Measurements from ENCODE around the gene TTC21B. TPM values are rescaled to one million over a fixed set of nuclear protein-coding genes. Genes with fewer than 3 reads are reported as not detected.

TTC21B gene
- total RNA-seq, 1 experiment from 2014 or later, result 83.0 TPM

DNA sequence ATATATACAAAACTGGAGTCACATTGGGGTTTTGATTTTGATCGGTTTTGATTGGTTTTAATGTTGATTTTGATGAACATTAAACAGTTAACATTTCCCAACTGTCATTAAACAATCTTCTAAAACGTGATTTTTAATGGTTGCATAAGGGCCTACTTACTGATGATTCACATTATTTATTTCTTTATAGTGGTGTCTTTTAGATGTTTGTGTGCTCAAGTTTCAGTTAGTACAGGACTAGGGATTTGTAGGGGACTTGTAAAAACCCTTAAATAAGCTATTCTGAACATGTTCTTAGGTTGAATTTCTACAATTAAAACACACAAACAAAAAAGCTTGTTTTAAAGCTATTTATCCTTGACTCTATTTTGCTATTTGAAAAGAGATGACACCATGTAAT lies 61.6 kb downstream of the TTC21B start:
- Histone ChIP-seq H3K36me3 (ENCODE audit: insufficient read depth, low read length, poor library complexity, severe bottlenecking) (peaks cover 59% of the 10 kb centered on the region), H3K4me3 (ENCODE audit: low read depth, low read length, poor library complexity, severe bottlenecking) (no peak overlapping the region), H3K9me3 (ENCODE audit: low read depth, low read length, poor library complexity, severe bottlenecking) (no peaks in the 10 kb centered on the region), H3K27ac (ENCODE audit: low read depth, low read length, poor library complexity, severe bottlenecking) (no peak overlapping the region), H3K4me1 (ENCODE audit: insufficient read depth, low read length, poor library complexity, severe bottlenecking) (peaks cover 20% of the 10 kb centered on the region), H3K27me3 (replicated peaks; ENCODE audit: insufficient read depth, low read depth, low read length, poor library complexity) (no peaks in the 10 kb centered on the region)
- ChIA-PET CTCF (no interaction called here), POLR2A (ENCODE audit: low non-redundant PET) (no interaction called here)
- TF ChIP-seq CTCF (conservative IDR thresholded peaks at IDR 0.05; ENCODE audit: low read depth, low read length), result no peak
- TF ChIP-seq EZH2 (IDR thresholded peaks at IDR 0.05; ENCODE audit: borderline replicate concordance, low read depth, low read length, poor library complexity, severe bottlenecking), result no peak
- no TSS peak for BruUV-seq (replicated peaks)
- intact Hi-C loops (cut with micrococcal nuclease; ENCODE audit: unreplicated experiment), result loop anchor here (5.0 kb wide), 1 partner anchor 40 kb away; no protein-coding TSS in a partner anchor
- DNase-seq (ENCODE audit: low spot score), result no peak

DNA sequence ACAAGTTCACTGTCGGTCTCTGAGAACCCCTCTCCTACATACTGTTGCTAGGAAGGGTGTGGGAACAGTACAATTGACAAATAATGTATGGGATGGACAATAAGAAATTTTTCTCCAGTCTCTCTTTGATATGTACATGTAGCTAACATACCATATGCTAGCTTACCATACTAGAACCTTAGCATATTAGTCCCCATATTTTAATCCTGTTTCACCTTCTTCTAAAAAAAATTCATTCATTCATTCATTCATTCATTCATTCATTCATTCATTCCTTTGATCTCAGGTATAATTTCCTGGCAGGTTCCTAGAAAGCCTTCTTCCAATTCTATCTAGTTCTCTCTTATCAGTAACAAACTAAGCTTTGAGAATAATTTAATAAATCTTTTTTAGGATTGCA lies 62.2 kb downstream of the TTC21B start:
- POLR2A ChIA-PET (ENCODE audit: low non-redundant PET), result no interaction called here
- no TSS peak for BruUV-seq (replicated peaks)
- CTCF ChIA-PET, result no interaction called here
- no peaks in the 10 kb centered on the region for H3K9me3 ChIP-seq (ENCODE audit: low read depth, low read length, poor library complexity, severe bottlenecking)
- no peak overlapping the region for H3K4me3 ChIP-seq (ENCODE audit: low read depth, low read length, poor library complexity, severe bottlenecking)
- H3K27me3 ChIP-seq (replicated peaks; ENCODE audit: insufficient read depth, low read depth, low read length, poor library complexity), result no peaks in the 10 kb centered on the region
- intact Hi-C loops (cut with micrococcal nuclease; ENCODE audit: unreplicated experiment), result loop anchor here (5.0 kb wide), 1 partner anchor 41 kb away; no protein-coding TSS in a partner anchor
- peaks cover 59% of the 10 kb centered on the region for H3K36me3 ChIP-seq (ENCODE audit: insufficient read depth, low read length, poor library complexity, severe bottlenecking)
- DNase-seq (ENCODE audit: low spot score), result no peak
- TF ChIP-seq EZH2 (IDR thresholded peaks at IDR 0.05; ENCODE audit: borderline replicate concordance, low read depth, low read length, poor library complexity, severe bottlenecking) (no peak), CTCF (conservative IDR thresholded peaks at IDR 0.05; ENCODE audit: low read depth, low read length) (no peak)
- H3K27ac ChIP-seq (ENCODE audit: low read depth, low read length, poor library complexity, severe bottlenecking), result no peak overlapping the region
- H3K4me1 ChIP-seq (ENCODE audit: insufficient read depth, low read length, poor library complexity, severe bottlenecking), result peaks cover 20% of the 10 kb centered on the region

- peaks cover 64% of the 10 kb centered on the region for H3K36me3 ChIP-seq (ENCODE audit: insufficient read depth, low read length, poor library complexity, severe bottlenecking)
- CTCF ChIA-PET, result no interaction called here
Measured at GRCh38 chr2:165889798-165890197, 63.8 kb downstream of the TTC21B start.

More at GRCh38 chr2:165889798-165890197, 63.8 kb downstream of the TTC21B start:
- H3K4me1 ChIP-seq (ENCODE audit: insufficient read depth, low read length, poor library complexity, severe bottlenecking), result peaks cover 20% of the 10 kb centered on the region
- no TSS peak for BruUV-seq (replicated peaks)
- POLR2A ChIA-PET (ENCODE audit: low non-redundant PET), result no interaction called here
- no peak overlapping the region for H3K4me3 ChIP-seq (ENCODE audit: low read depth, low read length, poor library complexity, severe bottlenecking)
- TF ChIP-seq EZH2 (IDR thresholded peaks at IDR 0.05; ENCODE audit: borderline replicate concordance, low read depth, low read length, poor library complexity, severe bottlenecking) (no peak), CTCF (conservative IDR thresholded peaks at IDR 0.05; ENCODE audit: low read depth, low read length) (no peak)
- no peak overlapping the region for H3K27ac ChIP-seq (ENCODE audit: low read depth, low read length, poor library complexity, severe bottlenecking)
- intact Hi-C loops (cut with micrococcal nuclease; ENCODE audit: unreplicated experiment), result loop anchor here (5.0 kb wide), 1 partner anchor 43 kb away; no protein-coding TSS in a partner anchor
- no peak for DNase-seq (ENCODE audit: low spot score)
- H3K27me3 ChIP-seq (replicated peaks; ENCODE audit: insufficient read depth, low read depth, low read length, poor library complexity), result no peaks in the 10 kb centered on the region
- no peaks in the 10 kb centered on the region for H3K9me3 ChIP-seq (ENCODE audit: low read depth, low read length, poor library complexity, severe bottlenecking)
